Activated CD4-positive, alpha-beta T cell treated with anti-CD3 and anti-CD28 coated beads for 36 hours (primary cell): Measurements from ENCODE around the gene LYRM2. TPM values are rescaled to one million over a fixed set of nuclear protein-coding genes. Genes with fewer than 3 reads are reported as not detected.
A peak's percentile ranks its signal among the peaks of the same experiment; 100 is the strongest.

ENCODE experiments used
- ATAC-seq: fragments of 200-7000 bp; cut with Tn5 transposase; one replicate; pipeline ENCODE4 v1.10.0; 2021; ENCODE audit warnings: mild to moderate bottlenecking, moderate library complexity
- CTCF ChIA-PET: fragments of 350-600 bp; sonication (Branson Sonifier 250); formaldehyde crosslinking; loops from one replicate; lab custom pipeline; 2021; ENCODE audit warnings: antibody characterized with exemption; lab: Charles Lee
- POLR2A ChIA-PET: fragments of 350-600 bp; sonication (Branson Sonifier 250); formaldehyde crosslinking; loops from one replicate; lab custom pipeline; 2021; ENCODE audit warnings: antibody characterized with exemption, inconsistent platforms; lab: Charles Lee
- DNase-seq: peaks from one replicate; pipeline ENCODE4 v3.0.0-alpha.2; 2020
- H3K27ac Mint-ChIP-seq: one replicate; pipeline ENCODE4 v1.8.0; 2021; ENCODE audit warnings: mixed read lengths
- H3K27me3 Mint-ChIP-seq: one replicate; pipeline ENCODE4 v1.8.0; 2021; ENCODE audit warnings: mixed read lengths
- H3K36me3 Mint-ChIP-seq: one replicate; pipeline ENCODE4 v1.8.0; 2021; ENCODE audit warnings: low read depth, mixed read lengths
- H3K4me1 Mint-ChIP-seq: one replicate; pipeline ENCODE4 v1.8.0; 2021; ENCODE audit warnings: mixed read lengths
- H3K4me3 Mint-ChIP-seq: one replicate; pipeline ENCODE4 v1.8.0; 2021; ENCODE audit warnings: mild to moderate bottlenecking, moderate library complexity, mixed read lengths
- H3K9me3 Mint-ChIP-seq: one replicate; pipeline ENCODE4 v1.8.0; 2021; ENCODE audit warnings: low read depth, mixed read lengths
- intact Hi-C, 2 experiments: fragments of 100-400 bp; cut with DNase I in 1 of 2; cut with micrococcal nuclease in 1 of 2; formaldehyde crosslinking; loops; one replicate each; pipeline versions ENCODE4 v1.14.2 to v1.15.1; 2022 to 2024; cut with DNase I, micrococcal nuclease
- total RNA-seq, 2 experiments: library from RNA; stranded (reverse); gene quantifications; one replicate each; pipeline ENCODE4 v1.2.3, GENCODE V29; 2021

The LYRM2 gene
- total RNA-seq, 2 experiments from 2014 or later = 24.5 to 27.9 TPM

DNA sequence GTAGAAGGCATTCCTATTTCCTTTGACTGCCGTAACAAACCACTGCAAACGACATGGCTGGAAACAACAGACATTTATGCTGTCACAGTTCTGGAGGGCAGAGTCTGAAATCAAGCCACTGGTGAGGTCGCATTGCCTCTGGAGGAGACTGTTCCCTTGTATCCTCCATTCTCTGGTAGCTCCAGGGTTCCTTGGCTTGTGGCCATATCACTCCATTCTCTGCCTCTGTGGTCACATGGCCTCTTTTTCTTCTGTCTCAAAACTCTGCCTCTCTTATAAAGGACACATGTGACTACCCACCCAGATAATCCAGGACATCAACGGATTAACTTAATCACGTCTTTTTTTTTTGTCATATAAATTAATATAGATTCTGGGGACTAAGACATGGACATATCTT is 84.4 kb downstream of the LYRM2 start:
- Mint-ChIP-seq H3K9me3 (peaks cover 6% of the 10 kb centered on the region), H3K36me3 (no peaks in the 10 kb centered on the region), H3K27ac (no peak overlapping the region), H3K4me1 (no peaks in the 10 kb centered on the region), H3K27me3 (peaks cover 4% of the 10 kb centered on the region), H3K4me3 (no peak overlapping the region)
- CTCF ChIA-PET = interaction anchor here (1.0 to 1.3 kb wide), 2 partner anchors 14 to 40 kb away, joined by 3 read pairs; no protein-coding TSS in a partner anchor
- DNase-seq = no peak
- ATAC-seq = no peak
- POLR2A ChIA-PET = interaction anchor here (0.6 kb wide), 1 partner anchor 632 kb away, joined by 3 read pairs; no protein-coding TSS in a partner anchor
- intact Hi-C loops = no loop called here

DNA sequence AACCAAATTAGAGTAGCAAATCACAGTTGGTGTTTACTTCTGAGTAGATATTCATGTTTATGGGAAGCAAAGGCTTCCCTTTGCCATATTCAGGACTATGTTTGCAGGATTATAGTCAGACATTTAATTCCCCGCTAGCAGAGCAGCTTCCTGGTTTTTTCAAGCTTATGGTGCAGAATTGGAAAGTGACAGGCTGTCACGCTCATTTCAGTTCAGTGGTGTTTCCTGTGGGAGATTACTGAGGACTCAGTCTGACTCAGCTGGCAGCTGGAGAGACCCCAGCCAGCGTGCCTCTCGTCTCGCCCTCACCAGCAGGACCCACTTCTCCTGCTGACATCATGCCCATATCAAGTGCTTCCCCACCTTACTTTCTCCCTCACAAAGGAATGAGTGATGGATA is 85.1 kb downstream of the LYRM2 start:
- no peaks in the 10 kb centered on the region for H3K36me3 Mint-ChIP-seq
- H3K9me3 Mint-ChIP-seq = peaks cover 6% of the 10 kb centered on the region
- no peaks in the 10 kb centered on the region for H3K4me1 Mint-ChIP-seq
- no peak overlapping the region for H3K27ac Mint-ChIP-seq
- ATAC-seq (no peak), DNase-seq (no peak)
- no peak overlapping the region for H3K4me3 Mint-ChIP-seq
- ChIA-PET POLR2A (no interaction called here), CTCF (interaction anchor here (1.0 to 1.3 kb wide), 2 partner anchors 13 to 39 kb away, joined by 3 read pairs; no protein-coding TSS in a partner anchor)
- intact Hi-C loops = no loop called here
- peaks cover 4% of the 10 kb centered on the region for H3K27me3 Mint-ChIP-seq

DNA sequence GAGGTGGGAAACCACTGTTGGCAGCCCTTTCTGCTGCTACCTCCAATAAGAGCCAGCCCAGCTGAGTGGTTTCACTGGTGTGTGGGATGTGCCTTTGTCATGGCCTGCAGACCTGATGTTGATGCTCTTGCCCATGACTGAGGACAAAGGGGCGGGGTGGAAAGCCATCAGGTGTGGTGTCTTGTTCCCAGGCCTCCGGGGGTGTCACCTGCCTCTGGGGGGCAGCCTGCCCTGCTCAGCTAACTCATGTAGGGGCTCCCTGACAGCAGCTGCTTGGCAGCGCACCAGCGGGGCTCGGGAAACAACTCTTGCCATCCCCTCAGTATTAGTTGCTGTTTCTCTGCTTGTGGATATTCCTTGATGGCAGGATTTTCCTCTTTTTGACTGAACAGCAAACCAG is 91.3 kb downstream of the LYRM2 start:
- no peak overlapping the region for H3K27ac Mint-ChIP-seq
- intact Hi-C loops = no loop called here
- CTCF ChIA-PET = no interaction called here
- DNase-seq (no peak), ATAC-seq (no peak)
- H3K4me3 Mint-ChIP-seq = no peak overlapping the region
- no peaks in the 10 kb centered on the region for H3K9me3 Mint-ChIP-seq
- no peaks in the 10 kb centered on the region for H3K4me1 Mint-ChIP-seq
- POLR2A ChIA-PET = no interaction called here
- peaks cover 2% of the 10 kb centered on the region for H3K27me3 Mint-ChIP-seq
- no peaks in the 10 kb centered on the region for H3K36me3 Mint-ChIP-seq

DNA sequence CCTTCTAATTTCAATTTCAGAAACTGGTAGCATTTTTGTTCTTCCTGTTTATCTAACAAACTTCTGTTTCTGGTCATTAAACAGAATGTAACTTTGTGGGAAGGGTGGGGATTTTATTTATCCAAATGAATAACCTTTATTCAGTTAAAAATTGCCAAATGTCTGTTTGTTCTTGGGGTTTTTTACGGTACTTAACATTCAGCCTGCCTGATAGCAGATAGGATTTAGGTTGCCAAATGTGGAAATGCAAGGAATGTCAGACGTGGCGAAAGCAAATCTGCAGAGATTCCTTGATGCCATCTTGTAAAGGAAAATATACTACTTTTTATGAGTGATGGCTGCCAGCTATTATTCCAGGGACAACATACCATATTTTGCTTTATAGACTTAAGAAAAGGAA is 95.7 kb downstream of the LYRM2 start:
- peaks cover 2% of the 10 kb centered on the region for H3K27me3 Mint-ChIP-seq
- H3K4me3 Mint-ChIP-seq = no peak overlapping the region
- no peak for ATAC-seq
- no peaks in the 10 kb centered on the region for H3K9me3 Mint-ChIP-seq
- DNase-seq = no peak
- CTCF ChIA-PET = interaction anchor here (0.7 kb wide), 1 partner anchor 977 kb away, joined by 4 read pairs; no protein-coding TSS in a partner anchor
- no peaks in the 10 kb centered on the region for H3K4me1 Mint-ChIP-seq
- intact Hi-C loops = no loop called here
- no peaks in the 10 kb centered on the region for H3K36me3 Mint-ChIP-seq
- H3K27ac Mint-ChIP-seq = no peak overlapping the region
- POLR2A ChIA-PET = no interaction called here

DNA sequence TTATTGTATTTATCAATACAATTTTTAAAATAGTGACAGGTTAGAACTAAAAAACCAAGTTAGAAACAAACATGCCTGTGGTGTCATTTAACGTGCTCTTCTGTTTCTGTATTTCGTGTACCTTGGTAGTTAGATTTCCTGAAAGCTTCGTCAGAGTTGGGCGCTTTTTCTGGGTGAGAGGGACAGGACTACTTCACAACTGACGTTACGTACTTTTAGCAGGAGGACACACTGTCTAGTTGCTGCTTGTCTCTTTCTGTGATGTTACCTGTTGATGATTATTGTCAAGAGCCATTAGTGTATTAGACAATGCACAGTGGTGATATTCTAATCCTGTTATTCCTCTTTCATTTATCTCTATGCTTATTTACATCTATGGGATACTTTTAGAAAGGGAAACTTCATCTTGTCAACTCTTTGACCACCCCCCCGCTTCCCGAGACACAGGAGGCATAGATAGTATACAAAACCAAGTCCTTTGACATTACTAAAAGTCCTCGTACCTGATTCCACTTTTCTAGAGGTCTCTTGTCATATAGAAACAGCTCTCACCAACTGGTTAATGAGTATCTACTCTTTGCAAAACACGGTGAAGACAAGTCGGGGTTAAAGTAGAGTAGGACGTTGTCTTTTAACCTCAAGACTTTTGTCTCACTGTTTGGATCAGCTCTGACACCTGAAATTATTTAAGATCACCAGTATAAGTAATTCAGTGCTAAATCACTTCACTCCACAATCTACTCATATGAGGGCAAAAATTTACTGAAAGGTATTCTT is 96.3 kb downstream of the LYRM2 start:
- ChIA-PET CTCF (no interaction called here), POLR2A (no interaction called here)
- Mint-ChIP-seq H3K9me3 (no peaks in the 10 kb centered on the region), H3K4me3 (no peak overlapping the region), H3K36me3 (no peaks in the 10 kb centered on the region), H3K4me1 (no peaks in the 10 kb centered on the region), H3K27ac (no peak overlapping the region), H3K27me3 (peaks cover 2% of the 10 kb centered on the region)
- DNase-seq = no peak
- ATAC-seq = no peak
- intact Hi-C loops = no loop called here

DNA sequence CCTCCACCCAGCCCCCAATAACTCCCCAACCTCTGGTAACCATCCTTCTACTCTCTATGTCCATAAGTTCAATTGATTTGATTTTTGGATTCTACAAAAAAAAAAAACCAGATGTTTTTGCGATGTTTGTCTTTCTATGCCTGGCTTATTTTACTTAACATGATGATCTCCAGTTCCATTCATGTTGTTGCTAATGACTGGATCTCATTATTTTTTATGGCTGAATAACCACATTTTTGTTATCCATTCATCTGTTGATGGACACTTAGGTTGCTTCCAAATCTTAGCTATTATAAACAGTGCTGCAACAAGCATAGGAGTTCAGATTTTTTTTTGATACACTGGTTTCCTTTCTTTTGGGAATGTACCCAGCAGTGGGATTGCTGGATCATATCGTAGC is 98.8 kb downstream of the LYRM2 start:
- ChIA-PET POLR2A (no interaction called here), CTCF (interaction anchor here (0.8 kb wide), 1 partner anchor 14 kb away, joined by 3 read pairs; no protein-coding TSS in a partner anchor)
- peaks cover 2% of the 10 kb centered on the region for H3K27me3 Mint-ChIP-seq
- H3K4me3 Mint-ChIP-seq = no peak overlapping the region
- no peak for ATAC-seq
- no peaks in the 10 kb centered on the region for H3K9me3 Mint-ChIP-seq
- H3K27ac Mint-ChIP-seq = no peak overlapping the region
- no peaks in the 10 kb centered on the region for H3K4me1 Mint-ChIP-seq
- DNase-seq = no peak
- H3K36me3 Mint-ChIP-seq = no peaks in the 10 kb centered on the region
- intact Hi-C loops = no loop called here

DNA sequence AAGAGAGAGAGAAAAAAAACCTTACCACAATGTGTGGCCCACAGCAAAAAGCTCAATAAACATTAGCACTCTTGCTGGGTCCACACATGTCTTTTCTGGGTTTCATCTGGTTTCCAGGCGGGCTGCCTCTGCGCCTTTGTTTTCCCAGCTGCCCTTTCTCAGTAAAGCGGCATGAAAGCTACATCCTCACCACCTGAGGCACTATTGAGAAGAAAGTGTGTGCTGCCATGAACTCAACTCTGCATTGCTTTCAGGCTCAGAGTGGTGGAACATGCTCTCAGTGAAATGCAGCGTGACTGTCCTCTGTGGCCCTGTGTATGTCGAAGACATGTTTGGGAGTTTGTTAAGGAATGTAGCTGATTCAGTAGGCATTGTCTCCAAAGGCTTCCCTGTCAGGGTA is 102.3 kb downstream of the LYRM2 start:
- Mint-ChIP-seq H3K4me3 (no peak overlapping the region), H3K36me3 (no peaks in the 10 kb centered on the region), H3K4me1 (no peaks in the 10 kb centered on the region), H3K9me3 (no peaks in the 10 kb centered on the region), H3K27me3 (no peaks in the 10 kb centered on the region), H3K27ac (no peak overlapping the region)
- intact Hi-C loops = no loop called here
- DNase-seq = no peak
- ChIA-PET CTCF (no interaction called here), POLR2A (no interaction called here)
- no peak for ATAC-seq

DNA sequence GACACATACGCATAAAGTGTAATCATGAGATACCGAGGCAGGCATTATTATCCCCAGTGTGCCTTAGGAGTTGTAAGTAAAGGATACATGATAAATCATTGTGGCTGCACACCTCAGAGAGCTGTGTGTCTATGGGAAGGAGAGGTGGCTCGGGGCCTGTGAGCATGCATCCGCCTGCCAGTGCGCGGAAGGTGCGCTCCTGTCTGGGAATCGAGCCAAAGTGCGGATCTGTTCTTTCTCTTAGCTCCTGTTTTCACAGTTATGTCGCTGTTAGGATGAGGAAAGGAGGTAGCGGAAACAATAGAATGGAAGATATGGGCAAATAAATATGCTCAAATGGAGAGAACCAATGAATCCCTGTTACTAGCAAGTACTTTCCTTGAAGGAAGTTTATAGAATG is 107.6 kb downstream of the LYRM2 start:
- POLR2A ChIA-PET = no interaction called here
- no peaks in the 10 kb centered on the region for H3K9me3 Mint-ChIP-seq
- no peak overlapping the region for H3K27ac Mint-ChIP-seq

DNA sequence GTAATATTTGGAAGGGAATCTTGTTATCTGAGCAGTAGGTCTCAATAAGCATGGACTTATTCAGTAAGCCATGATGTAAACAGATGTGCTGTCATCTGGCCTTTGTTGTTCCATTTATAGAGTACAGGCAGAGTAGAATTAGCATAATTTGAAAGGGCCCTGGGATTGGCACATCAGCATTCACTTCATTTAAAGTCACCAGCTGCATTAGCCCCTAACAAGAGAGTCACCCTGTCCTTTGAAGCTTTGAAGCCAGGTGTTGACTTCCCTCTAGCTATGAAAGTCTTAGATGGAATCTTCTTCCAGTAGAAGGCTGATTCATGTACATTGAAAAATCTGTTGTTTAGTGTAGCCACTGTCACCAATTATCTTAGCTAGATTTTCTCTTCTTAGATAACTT is 109.7 kb downstream of the LYRM2 start:
- Mint-ChIP-seq H3K9me3 (no peaks in the 10 kb centered on the region), H3K4me3 (no peak overlapping the region), H3K27ac (no peak overlapping the region), H3K4me1 (no peaks in the 10 kb centered on the region), H3K36me3 (no peaks in the 10 kb centered on the region), H3K27me3 (no peaks in the 10 kb centered on the region)
- DNase-seq = no peak
- POLR2A ChIA-PET = no interaction called here
- intact Hi-C loops = no loop called here
- no peak for ATAC-seq
- CTCF ChIA-PET = interaction anchor here (0.6 to 1.1 kb wide), 3 partner anchors 10 to 96 kb away, joined by 3 to 4 read pairs (median 4); no protein-coding TSS in a partner anchor

More for the DNA sequence above, 107.6 kb downstream of the LYRM2 start:
- Mint-ChIP-seq H3K36me3 (no peaks in the 10 kb centered on the region), H3K4me1 (no peaks in the 10 kb centered on the region), H3K4me3 (no peak overlapping the region), H3K27me3 (no peaks in the 10 kb centered on the region)
- ATAC-seq (no peak), DNase-seq (no peak)
- CTCF ChIA-PET = no interaction called here
- intact Hi-C loops = no loop called here

DNA sequence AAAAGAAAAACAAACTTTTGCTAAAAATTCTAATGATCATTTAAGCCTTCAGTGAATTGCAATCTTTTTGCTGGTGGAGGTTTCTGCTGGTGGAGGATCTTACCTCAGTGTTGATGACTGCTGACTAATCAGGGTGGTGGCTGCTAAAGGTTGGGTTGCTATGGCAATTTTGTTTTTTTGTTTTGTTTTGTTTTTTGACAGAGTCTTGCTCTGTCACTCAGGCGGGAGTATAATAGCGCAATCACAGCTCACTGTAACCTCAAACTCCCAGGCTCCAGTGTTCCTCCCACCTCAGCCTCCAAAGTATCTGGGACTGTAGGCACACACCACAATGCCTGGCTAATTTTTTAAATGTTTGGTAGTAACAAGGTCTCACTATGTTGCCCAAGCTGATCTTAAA is 110.9 kb downstream of the LYRM2 start:
- Mint-ChIP-seq H3K4me3 (no peak overlapping the region), H3K27ac (no peak overlapping the region), H3K9me3 (no peaks in the 10 kb centered on the region), H3K4me1 (no peaks in the 10 kb centered on the region), H3K36me3 (no peaks in the 10 kb centered on the region), H3K27me3 (no peaks in the 10 kb centered on the region)
- intact Hi-C loops = no loop called here
- DNase-seq = no peak
- peak; percentile 42 for ATAC-seq
- POLR2A ChIA-PET = no interaction called here
- CTCF ChIA-PET = no interaction called here

DNA sequence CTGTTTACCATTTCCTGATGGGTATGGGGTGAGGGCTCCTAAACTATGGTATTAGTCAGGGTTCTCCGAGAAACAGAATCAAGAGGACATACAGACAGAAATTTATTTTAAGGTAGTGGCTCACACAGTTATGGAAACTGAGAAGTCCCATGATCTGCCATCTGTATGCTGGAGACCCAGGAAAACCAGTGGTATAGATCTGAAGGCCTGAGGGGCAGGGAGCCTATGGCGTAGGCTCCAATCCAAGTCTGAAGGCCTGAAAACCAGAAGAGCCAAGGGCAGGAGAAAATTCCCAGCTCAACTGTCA is 112.0 kb downstream of the LYRM2 start:
- no peaks in the 10 kb centered on the region for H3K27me3 Mint-ChIP-seq
- no peaks in the 10 kb centered on the region for H3K36me3 Mint-ChIP-seq
- ChIA-PET CTCF (no interaction called here), POLR2A (no interaction called here)
- DNase-seq (no peak), ATAC-seq (no peak)
- H3K4me1 Mint-ChIP-seq = no peaks in the 10 kb centered on the region
- H3K9me3 Mint-ChIP-seq = no peaks in the 10 kb centered on the region
- intact Hi-C loops = no loop called here
- no peak overlapping the region for H3K27ac Mint-ChIP-seq
- no peak overlapping the region for H3K4me3 Mint-ChIP-seq

DNA sequence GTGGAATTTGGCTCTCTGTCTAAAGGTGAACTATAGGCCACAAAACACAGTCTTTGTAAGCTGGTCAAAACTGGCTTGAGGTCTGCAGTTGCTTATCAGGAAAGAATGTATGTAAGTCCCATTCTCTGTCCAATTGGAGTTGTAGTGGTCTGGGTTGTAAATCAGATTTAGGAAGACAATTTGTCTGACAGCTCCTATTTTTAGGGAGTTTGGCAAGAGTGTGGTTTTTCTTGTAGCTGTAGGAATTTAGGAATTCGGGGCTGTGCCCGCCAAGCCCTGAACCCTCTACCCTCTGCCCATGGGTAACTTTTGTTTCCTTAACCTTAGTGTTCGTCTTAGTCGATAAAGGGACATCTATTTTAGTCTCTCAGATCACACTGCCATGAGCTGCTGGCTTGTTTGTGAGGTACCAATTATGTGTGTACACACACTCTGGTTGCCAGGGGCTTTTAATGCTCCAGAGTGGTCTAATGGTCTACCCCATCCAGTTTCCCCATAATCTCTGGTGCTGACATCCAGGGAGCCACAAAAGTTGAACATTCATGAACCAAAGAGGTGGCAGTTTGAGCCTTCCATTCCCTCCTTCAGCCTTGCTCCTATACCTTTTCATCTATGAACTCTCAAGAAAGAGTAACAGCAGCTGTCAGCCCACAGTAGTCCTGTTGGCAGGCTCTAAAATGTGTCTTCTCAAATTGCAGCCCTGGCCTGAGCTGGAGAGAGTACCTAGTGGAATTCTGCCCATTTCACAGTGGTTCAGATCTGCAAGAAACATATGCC is 112.6 kb downstream of the LYRM2 start:
- Mint-ChIP-seq H3K9me3 (no peaks in the 10 kb centered on the region), H3K36me3 (no peaks in the 10 kb centered on the region), H3K27ac (no peak overlapping the region), H3K27me3 (no peaks in the 10 kb centered on the region), H3K4me3 (no peak overlapping the region), H3K4me1 (no peaks in the 10 kb centered on the region)
- no peak for ATAC-seq
- no peak for DNase-seq
- intact Hi-C loops = no loop called here
- CTCF ChIA-PET = no interaction called here
- POLR2A ChIA-PET = no interaction called here
